SK-N-SH (cell line): Measurements from ENCODE around the gene GAS7.

Experiments
- CHD2 ChIP-seq: fragments of 150-350 bp; IDR thresholded peaks from 2 replicates; pipeline ENCODE4 v1.6.1; 2018; ENCODE audit warnings: low read length; ENCODE audit not compliant: partially characterized antibody
- CTCF ChIP-seq: fragments of 200-600 bp; sonication (generic); IDR thresholded peaks from 2 replicates; pipeline ENCODE4 v1.6.1; 2017; ENCODE audit warnings: antibody characterized with exemption, mild to moderate bottlenecking, moderate library complexity
- FOSL2 ChIP-seq: IDR thresholded peaks from 2 replicates; pipeline ENCODE4 v1.4.0; 2012; ENCODE audit warnings: low read depth, mild to moderate bottlenecking, moderate library complexity, borderline replicate concordance
- FOXM1 ChIP-seq: IDR thresholded peaks from 2 replicates; pipeline ENCODE4 v1.4.0; 2012; ENCODE audit warnings: low read depth, mild to moderate bottlenecking
- GATA2 ChIP-seq: sonication (generic); formaldehyde crosslinking; IDR thresholded peaks from 2 replicates; pipeline ENCODE4 v1.5.0; 2020; ENCODE audit warnings: mild to moderate bottlenecking, missing genetic modification reagents
- NRF1 ChIP-seq: IDR thresholded peaks from 2 replicates; pipeline ENCODE4 v1.6.1; 2012; ENCODE audit warnings: low read depth, mild to moderate bottlenecking, low read length
- SIN3A ChIP-seq: IDR thresholded peaks from 2 replicates; pipeline ENCODE4 v1.6.1; 2012; ENCODE audit warnings: low read depth, mild to moderate bottlenecking, low read length, moderate library complexity, borderline replicate concordance
- TAF1 ChIP-seq: IDR thresholded peaks from 2 replicates; pipeline ENCODE4 v1.6.1; 2012; ENCODE audit warnings: low read depth, mild to moderate bottlenecking, low read length, moderate library complexity, borderline replicate concordance
- USF2 ChIP-seq: fragments of 150-350 bp; IDR thresholded peaks from 2 replicates; pipeline ENCODE4 v1.6.1; 2017; ENCODE audit warnings: antibody characterized with exemption, low read length, low read depth, borderline replicate concordance
- ZBTB33 ChIP-seq: IDR thresholded peaks from 2 replicates; pipeline ENCODE4 v1.4.0; 2012; ENCODE audit warnings: low read depth, borderline replicate concordance

- no peak for TF ChIP-seq CTCF
- TF ChIP-seq USF2, result no peak
- no peak for TF ChIP-seq FOSL2
- no peak for TF ChIP-seq ZBTB33
- TF ChIP-seq SIN3A, result no peak
- TF ChIP-seq GATA2, result no peak
- TF ChIP-seq FOXM1, result no peak
- TF ChIP-seq TAF1, result no peak
- TF ChIP-seq NRF1, result no peak
- TF ChIP-seq CHD2, result no peak
Observed at GRCh38 chr17:10070690-10071089, 127.7 kb downstream of the GAS7 start.
